ENCODE data around the gene TENT4A. TPM values are rescaled to one million over a fixed set of nuclear protein-coding genes. Genes with fewer than 3 reads are reported as not detected.
"Not testable (repeated sequence)": the region's sequence is repeated elsewhere in the genome, so short reads cannot be mapped to it uniquely, and the experiment has no call there.

Gene TENT4A
- polyA plus RNA-seq, 1 experiment = 4.0 TPM

DNA sequence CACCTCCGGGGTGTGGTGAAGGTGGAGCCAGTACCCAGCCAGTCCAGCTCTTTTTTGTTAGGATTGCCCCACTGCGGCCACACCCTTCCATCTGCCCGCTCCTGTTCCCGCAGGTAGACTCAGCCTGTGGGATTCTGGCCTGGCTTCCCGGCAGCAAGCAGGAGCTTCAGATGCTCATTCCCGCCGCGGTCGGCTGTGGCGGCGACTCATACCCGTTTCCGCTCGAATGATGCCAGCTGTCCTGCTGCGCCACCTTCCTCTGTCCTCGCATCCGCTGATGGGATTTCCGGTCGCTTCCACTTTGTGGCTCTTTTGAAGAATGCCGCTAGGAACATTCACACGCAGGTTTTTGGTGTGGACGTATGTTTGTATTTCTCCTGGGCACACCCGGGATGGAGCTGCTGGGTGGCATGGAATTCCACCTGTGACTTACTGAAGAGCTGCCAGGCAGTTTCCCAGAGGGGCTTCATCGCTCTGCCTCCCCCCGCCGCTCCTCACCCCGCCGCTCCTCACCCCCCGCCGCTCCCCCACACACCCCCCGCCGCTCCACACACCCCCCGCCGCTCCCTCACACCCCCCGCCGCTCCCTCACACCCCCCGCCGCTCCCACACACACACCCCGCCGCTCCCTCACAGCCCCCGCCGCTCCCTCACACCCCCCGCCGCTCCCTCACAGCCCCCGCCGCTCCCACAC lies 60.3 kb downstream of the TENT4A start:
- Histone ChIP-seq H3K4me3 (ENCODE audit: low read depth, low read length) (no peak overlapping the region), H3K9me3 (ENCODE audit: control insufficient read depth, insufficient read depth, low read length) (peaks cover 3% of the 10 kb centered on the region; the same call in 1 of the 2 replicates), H3K27me3 (ENCODE audit: control insufficient read depth, insufficient read depth, low read length) (no peaks in the 10 kb centered on the region), H3K27ac (ENCODE audit: low read depth, low read length) (no peak overlapping the region)
- no peak for TF ChIP-seq CTCF (IDR thresholded peaks at IDR 0.05; ENCODE audit: low read depth, low read length)
- CTCF ChIA-PET = interaction anchor here (0.9 to 1.0 kb wide), 2 partner anchors 14 to 972 kb away, joined by 3 read pairs; no protein-coding TSS in a partner anchor
- POLR2A ChIA-PET = no interaction called here
- no peak for DNase-seq (ENCODE audit: low read depth, low spot score)

- H3K4me3 ChIP-seq (ENCODE audit: low read depth, low read length); POLR2A ChIA-PET; DNase-seq (ENCODE audit: low read depth, low spot score); H3K9me3 ChIP-seq (ENCODE audit: control insufficient read depth, insufficient read depth, low read length); H3K27ac ChIP-seq (ENCODE audit: low read depth, low read length); H3K27me3 ChIP-seq (ENCODE audit: control insufficient read depth, insufficient read depth, low read length): not testable (repeated sequence)
- CTCF ChIA-PET = interaction anchor here (0.9 kb wide), 1 partner anchor 13 kb away, joined by 3 read pairs; no protein-coding TSS in a partner anchor
Observed at GRCh38 chr5:6774207-6774606, 61.0 kb downstream of the TENT4A start.

DNA sequence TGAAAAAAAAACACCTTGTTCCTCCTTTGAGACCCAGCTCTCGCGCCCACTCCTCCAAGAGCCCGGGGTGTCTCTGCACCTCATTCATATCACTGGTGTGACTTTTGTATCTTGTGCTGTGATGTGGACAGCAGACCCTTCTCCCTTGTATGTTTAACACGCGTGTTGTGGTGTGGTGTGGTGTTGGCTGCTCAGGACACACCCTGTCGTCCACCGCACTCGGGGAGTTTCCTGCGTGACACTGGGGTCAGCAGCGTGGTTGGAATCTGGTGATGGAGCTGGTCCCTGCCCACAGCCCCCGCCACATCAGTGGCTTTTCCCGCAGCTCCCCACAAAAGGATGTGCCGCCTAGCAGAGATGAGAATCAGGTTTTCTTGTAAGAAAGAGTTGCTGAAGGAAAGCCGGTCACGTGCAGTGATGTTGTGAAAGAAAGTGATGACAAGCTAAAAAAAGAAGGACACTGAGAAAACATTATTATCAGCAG lies 61.5 kb downstream of the TENT4A start:
- H3K27me3 ChIP-seq (ENCODE audit: control insufficient read depth, insufficient read depth, low read length) = no peaks in the 10 kb centered on the region
- H3K4me3 ChIP-seq (ENCODE audit: low read depth, low read length) = no peak overlapping the region
- peaks cover 3% of the 10 kb centered on the region; the same call in 1 of the 2 replicates for H3K9me3 ChIP-seq (ENCODE audit: control insufficient read depth, insufficient read depth, low read length)
- no peak for TF ChIP-seq CTCF (IDR thresholded peaks at IDR 0.05; ENCODE audit: low read depth, low read length)
- CTCF ChIA-PET = no interaction called here
- H3K27ac ChIP-seq (ENCODE audit: low read depth, low read length) = no peak overlapping the region
- POLR2A ChIA-PET = no interaction called here
- no peak for DNase-seq (ENCODE audit: low read depth, low spot score)

- no peak overlapping the region for H3K27ac ChIP-seq (ENCODE audit: low read depth, low read length)
- no peak overlapping the region for H3K4me3 ChIP-seq (ENCODE audit: low read depth, low read length)
- ChIA-PET CTCF (interaction anchor here (0.7 to 1.3 kb wide), 2 partner anchors 10 kb away, joined by 3 read pairs; no protein-coding TSS in a partner anchor), POLR2A (no interaction called here)
- no peak for DNase-seq (ENCODE audit: low read depth, low spot score)
- no peak for TF ChIP-seq CTCF (IDR thresholded peaks at IDR 0.05; ENCODE audit: low read depth, low read length)
- H3K9me3 ChIP-seq (ENCODE audit: control insufficient read depth, insufficient read depth, low read length) = peaks cover 3% of the 10 kb centered on the region; the same call in 1 of the 2 replicates
- no peaks in the 10 kb centered on the region for H3K27me3 ChIP-seq (ENCODE audit: control insufficient read depth, insufficient read depth, low read length)
Observed at GRCh38 chr5:6775571-6775970, 62.3 kb downstream of the TENT4A start.

DNA sequence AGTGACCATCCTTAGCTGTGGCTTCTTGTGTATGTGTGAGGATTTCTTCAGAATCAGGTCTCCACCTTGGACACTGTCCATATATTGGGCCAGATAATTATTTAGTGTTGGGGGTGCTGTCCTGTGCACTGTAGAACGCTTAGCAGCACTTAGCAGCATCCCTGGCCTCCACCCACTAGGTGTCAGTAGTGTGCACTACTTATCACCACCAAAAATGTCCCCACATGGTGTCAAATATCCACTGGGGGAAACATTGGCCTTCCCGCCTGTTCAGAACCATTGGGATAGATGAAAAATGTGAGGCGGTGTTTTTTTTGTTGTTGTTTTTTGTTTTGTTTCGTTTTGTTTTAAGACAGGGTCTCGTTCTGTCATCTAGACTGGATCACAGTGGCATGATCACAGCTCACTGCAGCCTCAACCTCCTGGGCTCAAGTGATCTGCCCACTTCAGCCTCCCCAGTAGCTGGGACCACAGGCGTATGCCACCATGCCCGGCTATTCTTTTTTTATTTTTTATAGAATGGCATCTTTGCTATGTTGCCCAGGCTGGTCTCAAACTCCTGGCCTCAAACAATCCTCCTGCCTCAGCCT lies 67.7 kb downstream of the TENT4A start:
- ChIA-PET CTCF (interaction anchor here (0.6 to 2.0 kb wide), 3 partner anchors 9 to 36 kb away, joined by 3 to 7 read pairs (median 4); no protein-coding TSS in a partner anchor), POLR2A (no interaction called here)
- DNase-seq (ENCODE audit: low read depth, low spot score) = no peak
- no peak overlapping the region for H3K4me3 ChIP-seq (ENCODE audit: low read depth, low read length)
- peak; percentile 24; the same call in 1 of the 2 replicates for TF ChIP-seq CTCF (IDR thresholded peaks at IDR 0.05; ENCODE audit: low read depth, low read length)
- no peaks in the 10 kb centered on the region for H3K27me3 ChIP-seq (ENCODE audit: control insufficient read depth, insufficient read depth, low read length)
- H3K27ac ChIP-seq (ENCODE audit: low read depth, low read length) = no peak overlapping the region
- H3K9me3 ChIP-seq (ENCODE audit: control insufficient read depth, insufficient read depth, low read length) = no peaks in the 10 kb centered on the region
